ENCODE data around the gene PLET1.

DNA sequence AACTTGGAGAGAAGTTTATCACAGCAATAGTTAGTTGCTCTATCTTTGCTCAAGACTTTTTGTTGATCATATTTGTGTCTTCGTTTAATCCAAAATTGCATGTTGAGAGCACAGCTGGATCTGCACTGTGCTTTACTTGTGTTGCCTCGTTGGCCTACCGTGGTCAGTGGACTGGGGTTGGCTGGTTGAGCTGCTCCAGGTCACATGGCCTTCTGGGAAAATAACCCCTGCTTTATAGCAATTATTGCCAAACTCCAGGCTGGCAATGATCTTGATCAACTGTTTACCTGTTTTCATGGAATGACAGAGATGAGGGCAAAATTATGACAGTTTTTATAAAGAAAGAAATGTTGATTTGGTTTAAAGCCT lies 5.7 kb upstream of the PLET1 start:
- TF ChIP-seq, protein P1, sequence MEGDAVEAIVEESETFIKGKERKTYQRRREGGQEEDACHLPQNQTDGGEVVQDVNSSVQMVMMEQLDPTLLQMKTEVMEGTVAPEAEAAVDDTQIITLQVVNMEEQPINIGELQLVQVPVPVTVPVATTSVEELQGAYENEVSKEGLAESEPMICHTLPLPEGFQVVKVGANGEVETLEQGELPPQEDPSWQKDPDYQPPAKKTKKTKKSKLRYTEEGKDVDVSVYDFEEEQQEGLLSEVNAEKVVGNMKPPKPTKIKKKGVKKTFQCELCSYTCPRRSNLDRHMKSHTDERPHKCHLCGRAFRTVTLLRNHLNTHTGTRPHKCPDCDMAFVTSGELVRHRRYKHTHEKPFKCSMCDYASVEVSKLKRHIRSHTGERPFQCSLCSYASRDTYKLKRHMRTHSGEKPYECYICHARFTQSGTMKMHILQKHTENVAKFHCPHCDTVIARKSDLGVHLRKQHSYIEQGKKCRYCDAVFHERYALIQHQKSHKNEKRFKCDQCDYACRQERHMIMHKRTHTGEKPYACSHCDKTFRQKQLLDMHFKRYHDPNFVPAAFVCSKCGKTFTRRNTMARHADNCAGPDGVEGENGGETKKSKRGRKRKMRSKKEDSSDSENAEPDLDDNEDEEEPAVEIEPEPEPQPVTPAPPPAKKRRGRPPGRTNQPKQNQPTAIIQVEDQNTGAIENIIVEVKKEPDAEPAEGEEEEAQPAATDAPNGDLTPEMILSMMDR (IDR thresholded peaks at IDR 0.05) = no peak
- TF ChIP-seq POLR2A (IDR thresholded peaks at IDR 0.05) = no peak
